CMK (cell line): ENCODE data around the gene LAD1.
A peak's percentile ranks its signal among the peaks of the same experiment; 100 is the strongest.

Experiments used
- DNase-seq: peaks from one replicate; pipeline ENCODE4 v3.0.0-alpha.2; 2010; ENCODE audit warnings: low read depth

LAD1 gene

DNA sequence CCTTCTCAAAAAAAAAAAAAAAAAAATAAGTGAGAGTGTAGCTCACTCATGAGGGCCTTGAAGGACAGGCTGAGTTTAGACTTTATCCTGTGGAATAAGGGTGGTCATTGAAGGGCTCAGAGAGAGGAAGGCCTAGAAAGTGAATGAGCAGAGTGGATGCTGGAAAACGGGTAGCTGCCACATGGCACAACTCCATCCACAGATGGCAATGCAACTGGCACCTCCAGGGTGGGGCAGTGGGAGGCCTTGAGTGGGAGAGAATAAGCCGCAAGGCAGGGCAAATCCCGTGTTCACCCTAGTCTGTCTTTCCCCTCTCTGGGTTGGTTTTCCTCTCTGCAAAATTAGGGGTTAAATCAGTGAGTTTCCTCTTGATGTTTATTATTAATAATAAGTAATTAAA, 19.3 kb upstream of the LAD1 start:
- DNase-seq, result no peak

DNA sequence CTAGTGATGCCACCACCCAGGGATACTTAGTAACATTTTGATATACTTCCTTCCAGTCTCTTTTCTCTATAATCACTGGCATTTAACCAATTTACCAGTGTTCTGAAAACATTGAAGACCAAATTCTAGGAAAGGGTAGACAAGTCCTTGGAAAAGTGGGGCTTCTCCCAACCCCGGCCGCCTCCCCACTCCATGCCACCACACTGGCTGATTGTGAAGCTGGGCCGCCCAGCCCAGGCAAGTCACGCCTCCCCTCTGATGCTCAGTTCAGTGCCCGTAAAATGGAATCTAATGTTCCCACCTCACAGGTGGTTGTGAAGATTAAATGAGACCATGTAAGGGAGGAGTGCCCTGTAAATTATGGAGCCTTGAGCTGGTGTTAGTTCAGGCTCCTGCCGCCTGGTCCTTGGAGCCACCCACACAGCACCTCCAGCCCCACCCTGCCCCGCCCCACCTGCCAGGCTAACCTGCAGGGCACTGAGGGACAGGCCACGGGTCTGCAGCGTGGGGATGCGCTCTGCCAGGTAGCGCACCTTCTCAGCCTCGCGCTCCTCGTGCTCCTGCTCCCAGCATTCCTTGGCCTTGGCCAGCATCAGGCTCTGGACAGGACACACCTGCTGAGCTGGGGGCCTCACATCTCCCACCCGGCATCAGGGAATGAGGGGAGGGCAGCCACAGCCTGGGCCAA, 15.1 kb upstream of the LAD1 start:
- DNase-seq, result no peak

- no peak for DNase-seq
Measured at GRCh38 chr1:201411292-201411691, 12.2 kb upstream of the LAD1 start.

- no peak for DNase-seq
Measured at GRCh38 chr1:201409440-201409839, 10.3 kb upstream of the LAD1 start.

DNA sequence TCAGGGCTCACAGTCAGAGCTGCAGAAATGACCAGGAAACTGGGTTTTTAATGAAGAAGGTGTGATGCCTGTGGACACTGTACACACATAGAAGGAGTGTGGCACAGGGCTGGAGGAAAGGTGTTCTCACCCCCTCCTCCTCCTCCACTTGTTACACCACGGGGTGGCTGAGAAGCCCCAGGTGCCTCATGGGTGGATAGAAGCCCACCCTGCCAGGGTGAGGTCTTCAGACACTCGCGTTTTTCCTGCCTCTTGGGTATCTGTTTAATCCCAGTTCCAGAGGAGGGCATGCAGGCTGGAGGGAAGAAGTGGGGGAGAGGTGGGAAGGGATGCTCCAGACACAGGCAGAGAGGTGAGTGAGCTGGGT, 9.7 kb upstream of the LAD1 start:
- no peak for DNase-seq

DNA sequence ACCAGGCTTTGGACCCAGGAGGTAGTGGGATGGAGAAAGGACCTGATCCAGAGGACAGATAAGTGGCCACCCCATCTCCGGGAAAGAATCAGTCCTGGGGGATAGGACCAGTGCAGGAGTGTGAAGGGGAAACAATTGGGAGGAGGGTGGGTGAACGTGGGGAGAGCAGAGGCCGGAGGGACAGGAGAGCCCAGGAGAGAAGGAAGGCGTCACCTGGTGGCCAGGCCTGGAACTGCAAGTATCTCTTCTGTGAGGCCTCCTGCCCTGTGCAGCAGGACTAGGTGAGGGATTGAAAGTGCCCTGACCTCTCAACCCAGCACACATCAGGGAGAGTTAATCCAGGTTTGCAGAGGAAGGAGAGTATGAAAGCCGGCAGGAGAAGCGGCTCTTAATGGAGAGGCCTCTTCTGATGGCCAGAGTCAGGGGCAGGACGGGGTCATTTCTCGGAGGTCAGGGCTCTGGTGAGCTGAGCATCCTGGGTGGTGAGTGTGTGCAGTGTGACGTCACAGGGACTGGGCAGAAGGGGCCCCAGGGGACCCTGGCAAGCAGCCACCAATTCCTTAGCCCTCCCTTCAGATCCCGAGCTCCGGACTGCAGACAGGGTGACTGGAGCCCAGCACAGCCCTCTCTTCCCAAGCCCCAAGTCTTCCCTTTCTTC, 9.2 kb upstream of the LAD1 start:
- DNase-seq, result peak; percentile 62

DNA sequence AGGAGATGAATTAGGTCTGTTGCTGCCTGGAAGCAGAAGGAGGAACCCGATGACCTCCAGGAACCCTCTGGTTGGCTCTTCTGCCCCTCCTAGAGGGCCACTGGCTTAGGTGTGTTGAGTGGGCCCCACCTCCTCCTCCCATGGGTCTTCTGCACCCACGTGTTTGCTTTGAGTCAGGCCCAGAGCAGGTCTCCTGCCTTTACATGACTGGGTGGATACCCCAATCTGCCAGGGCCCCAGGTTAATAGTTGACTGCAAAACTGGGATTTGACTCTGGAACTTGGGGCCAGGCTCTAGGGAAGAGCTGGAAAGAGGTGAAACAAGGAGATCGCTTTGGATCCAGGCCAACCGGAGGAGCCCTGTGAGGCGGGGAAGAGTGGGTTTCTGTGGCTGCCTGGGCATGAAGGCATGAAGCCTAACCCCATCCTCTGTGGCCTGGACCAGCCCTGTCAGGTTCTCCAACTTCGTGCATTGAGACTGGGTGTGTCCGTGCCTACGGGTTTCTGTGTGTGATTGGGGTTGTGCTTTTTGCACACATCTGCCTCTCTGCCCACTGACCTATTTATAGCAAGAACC, 7.8 kb upstream of the LAD1 start:
- no peak for DNase-seq

DNA sequence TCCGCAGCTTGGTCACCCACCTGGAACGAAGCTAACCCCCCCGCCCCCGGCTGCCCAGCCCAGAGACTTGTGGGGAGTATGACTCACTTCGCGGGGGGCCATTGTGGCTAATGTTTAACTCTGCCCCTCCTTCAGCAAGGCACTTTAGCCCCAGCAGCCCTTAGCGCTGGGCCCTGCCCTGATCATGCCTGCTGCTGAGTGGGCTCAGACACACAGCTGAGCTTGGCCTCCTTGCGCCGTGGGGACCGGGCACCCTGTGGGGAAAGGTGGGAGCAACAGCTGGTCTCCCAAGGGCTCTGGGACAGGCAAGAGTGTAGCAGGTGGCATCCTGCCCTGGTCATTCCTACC, 6.3 kb upstream of the LAD1 start:
- no peak for DNase-seq

GRCh38 chr1:201404722-201405483, 5.8 kb upstream of the LAD1 start:
- DNase-seq, result no peak

DNA sequence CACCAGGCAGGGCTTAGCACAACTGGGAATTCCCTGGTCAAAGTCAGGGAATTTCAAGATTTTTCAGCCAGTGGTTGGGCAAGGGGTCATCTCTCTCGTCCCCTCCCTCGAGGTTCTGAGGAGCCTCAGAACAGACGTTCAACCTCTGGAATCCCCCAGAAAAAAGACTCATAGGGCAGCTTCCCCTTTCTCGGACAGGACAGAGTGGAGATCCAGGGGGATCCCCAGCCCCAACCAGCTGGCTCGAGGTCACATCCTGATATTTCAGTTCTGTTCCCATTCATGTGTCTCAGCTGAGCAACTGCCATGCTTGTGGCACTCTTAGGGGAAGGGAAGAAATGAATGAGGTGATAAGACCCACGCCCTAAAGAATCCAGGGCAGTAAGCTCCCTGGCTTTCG, 4.9 kb upstream of the LAD1 start:
- no peak for DNase-seq

DNA sequence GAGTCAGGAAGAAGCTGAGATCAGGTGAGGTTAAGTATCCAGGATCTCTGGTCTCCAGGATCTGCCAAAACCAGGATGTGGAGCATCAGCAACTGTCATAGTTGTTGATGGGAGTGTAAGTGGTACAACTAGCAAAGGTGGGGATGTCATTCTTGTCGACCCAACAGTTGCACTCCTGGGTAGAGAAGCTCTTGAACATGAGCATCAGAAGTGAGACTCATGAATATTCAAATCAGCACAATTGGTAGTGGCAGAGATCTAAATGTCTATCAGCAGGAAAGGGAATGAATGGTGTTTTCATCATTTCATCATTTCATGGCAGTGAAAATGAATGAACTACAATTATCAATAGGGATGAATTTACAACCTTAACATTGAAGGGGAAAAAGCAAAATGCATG, 4.2 kb upstream of the LAD1 start:
- DNase-seq, result no peak

GRCh38 chr1:201401700-201402099, 2.6 kb upstream of the LAD1 start:
- no peak for DNase-seq

- DNase-seq, result no peak
Measured at GRCh38 chr1:201400852-201401230, 1.7 kb upstream of the LAD1 start.

DNA sequence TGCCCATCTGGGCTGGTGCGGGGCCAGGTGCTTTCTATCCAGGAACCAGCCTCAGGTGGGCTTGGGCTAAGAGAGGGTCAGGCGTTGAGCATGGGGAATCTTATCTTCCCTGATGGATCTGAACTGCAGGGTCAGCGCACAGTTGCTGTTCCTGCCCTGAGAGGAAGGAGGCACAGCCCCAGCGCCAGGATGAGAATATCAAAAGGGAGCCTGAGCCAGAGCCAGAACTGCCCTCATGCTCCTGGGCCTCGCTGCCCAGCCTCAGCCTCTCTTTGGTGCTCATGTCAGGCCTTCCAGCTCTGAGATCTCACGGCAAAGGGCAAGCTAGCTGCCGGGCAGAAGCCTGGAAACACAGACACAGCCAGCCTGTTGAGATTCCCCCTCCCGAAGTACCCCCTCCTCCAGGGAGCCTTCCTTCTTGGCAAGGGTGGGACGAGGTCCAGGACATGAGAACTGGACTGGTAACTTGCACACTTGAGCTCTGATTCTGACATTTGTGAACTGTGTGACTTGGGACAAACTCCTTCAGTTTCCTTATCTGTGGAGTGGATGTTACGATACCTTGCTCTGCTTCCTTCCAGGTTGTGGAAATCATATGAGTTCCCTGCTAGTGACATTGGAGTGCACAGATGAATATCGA, 1.2 kb upstream of the LAD1 start:
- DNase-seq, result no peak

GRCh38 chr1:201399352-201400126, 415 bp upstream of the LAD1 start:
- no peak for DNase-seq

DNA sequence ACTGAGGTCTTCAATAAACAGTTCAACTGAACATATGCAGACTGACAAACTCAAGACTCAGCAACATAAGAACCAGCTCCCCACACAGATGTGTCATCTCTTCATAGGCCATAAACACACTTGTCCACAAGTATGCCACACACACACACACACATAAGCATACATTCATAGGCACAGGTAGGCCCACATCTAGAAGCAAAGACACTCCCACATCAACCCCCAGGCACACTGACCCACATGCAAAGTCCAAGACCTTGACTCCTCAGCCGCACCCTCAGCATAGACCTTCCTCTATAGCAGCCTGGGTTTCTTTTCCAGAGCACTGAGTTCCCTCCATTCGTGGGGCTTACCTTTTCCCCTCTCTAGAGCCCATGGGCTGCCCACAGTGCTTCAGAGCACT, 1.4 kb downstream of the LAD1 start:
- DNase-seq, result no peak

DNA sequence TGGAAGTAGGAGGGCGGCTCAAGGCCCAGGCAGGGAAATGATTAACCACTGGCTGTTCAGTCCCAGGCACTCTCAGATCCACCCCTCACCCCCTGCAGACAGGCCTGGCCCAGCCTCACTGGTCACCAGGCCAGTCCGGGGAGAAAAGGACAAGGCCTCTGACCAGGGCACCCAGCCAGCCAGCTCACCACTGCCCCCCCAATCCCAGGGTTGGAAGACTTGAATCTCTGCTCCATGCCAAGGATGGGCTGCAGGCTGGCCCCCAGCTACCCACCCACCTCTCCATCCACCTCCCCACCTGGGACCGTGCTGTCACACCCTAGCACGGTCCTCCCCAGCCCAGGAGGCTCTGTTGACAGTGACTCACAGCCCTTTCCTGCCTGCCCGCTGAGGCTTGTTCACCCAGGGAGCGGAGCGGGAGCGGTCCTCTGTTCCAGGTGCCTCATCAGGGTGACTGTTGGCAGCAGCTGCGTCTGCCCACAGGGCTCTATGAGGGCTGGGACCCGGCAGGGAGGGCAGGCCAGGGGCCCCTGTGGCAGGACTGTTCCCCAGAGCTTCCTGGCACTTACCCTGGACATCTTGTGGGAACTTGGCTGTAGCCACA, 2.2 kb downstream of the LAD1 start:
- DNase-seq, result no peak

DNA sequence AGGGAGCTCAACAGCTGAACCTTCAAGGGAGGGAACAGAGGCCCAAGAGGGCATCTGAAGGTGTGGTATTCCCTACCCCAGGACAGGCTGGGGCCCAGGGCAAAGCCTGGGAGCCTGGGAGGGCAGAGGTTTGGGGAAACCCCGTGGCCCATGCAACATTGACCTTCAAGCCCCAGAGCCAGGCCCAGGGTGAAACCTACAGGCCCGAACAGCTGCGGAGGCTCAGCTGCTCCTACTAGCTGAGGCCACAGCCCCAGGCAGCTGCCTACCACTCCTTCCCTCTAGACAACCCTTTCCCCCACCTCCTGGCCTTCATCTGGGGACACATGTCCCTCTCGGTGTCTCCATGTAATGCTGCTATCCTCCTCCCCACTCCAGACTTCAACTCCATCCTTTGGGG, 3.2 kb downstream of the LAD1 start:
- DNase-seq, result no peak

- DNase-seq, result no peak
Measured at GRCh38 chr1:201394591-201394990, 4.5 kb downstream of the LAD1 start.

GRCh38 chr1:201393076-201393475, 6.0 kb downstream of the LAD1 start:
- no peak for DNase-seq
